ENCODE results near the gene CEBPZOS.
"Not testable (repeated sequence)": the region's sequence is repeated elsewhere in the genome, so short reads cannot be mapped to it uniquely, and the experiment has no call there.

CEBPZOS gene

GRCh38 chr2:37191747-37192146 lies 4.5 kb upstream of the CEBPZOS start:
- no peak for DNase-seq

- DNase-seq, result no peak
These were observed 3.7 kb upstream of the CEBPZOS start for GRCh38 chr2:37192551-37192950.

- DNase-seq, result not testable (repeated sequence)
These were observed 405 bp upstream of the CEBPZOS start for GRCh38 chr2:37195862-37196319.

GRCh38 chr2:37198681-37199065 lies 2.4 kb downstream of the CEBPZOS start:
- no peak for DNase-seq

- no peak for DNase-seq
These were observed 4.9 kb downstream of the CEBPZOS start for GRCh38 chr2:37201208-37201607.

DNA sequence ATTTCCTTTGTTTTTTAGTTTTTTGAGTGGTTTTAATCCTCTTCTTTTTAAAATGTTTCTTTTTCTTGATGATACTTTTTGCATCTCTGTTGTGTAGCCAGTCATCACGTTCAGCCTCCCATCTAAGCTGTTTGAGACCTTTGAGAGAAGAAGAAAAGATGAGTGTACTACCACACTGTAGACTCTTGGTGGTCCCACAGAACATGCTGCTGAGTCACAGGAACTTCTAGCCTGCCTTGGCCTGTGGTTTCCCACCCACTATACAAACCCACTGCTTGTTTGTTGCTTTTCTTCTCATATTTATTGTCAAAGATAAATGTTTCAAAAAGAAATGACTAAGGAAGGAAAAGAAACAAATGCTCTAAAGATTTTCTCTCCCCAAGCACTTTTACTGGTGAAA lies 5.5 kb downstream of the CEBPZOS start:
- no peak for DNase-seq

GRCh38 chr2:37203708-37204107 lies 7.4 kb downstream of the CEBPZOS start:
- DNase-seq, result no peak

GRCh38 chr2:37205071-37205661 lies 8.9 kb downstream of the CEBPZOS start:
- DNase-seq, result not testable (repeated sequence)

GRCh38 chr2:37205689-37206341 lies 9.5 kb downstream of the CEBPZOS start:
- DNase-seq, result no peak

GRCh38 chr2:37206760-37207159 lies 10.5 kb downstream of the CEBPZOS start:
- DNase-seq, result not testable (repeated sequence)

- DNase-seq, result no peak
These were observed 14.9 kb downstream of the CEBPZOS start for GRCh38 chr2:37211212-37211611.

DNA sequence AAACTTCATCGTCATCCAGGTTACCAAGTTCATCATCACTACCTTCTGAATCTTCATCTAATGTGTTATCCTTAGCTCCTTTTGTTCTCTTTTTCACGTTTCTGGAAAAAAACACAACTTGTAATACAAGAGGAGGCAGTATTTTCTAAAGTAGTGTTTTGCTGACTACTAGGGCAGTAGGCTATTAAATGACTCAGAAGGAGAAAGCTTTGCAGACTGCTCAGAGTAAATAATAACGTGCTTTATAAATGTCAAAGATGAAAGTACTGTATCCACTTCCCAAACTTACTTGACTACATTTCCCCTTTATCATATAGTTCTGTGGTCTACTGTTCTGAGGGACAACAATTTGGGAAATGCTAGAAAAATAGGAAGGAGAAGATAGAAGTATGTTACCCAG lies 15.6 kb downstream of the CEBPZOS start:
- DNase-seq, result no peak

GRCh38 chr2:37215250-37215649 lies 19.0 kb downstream of the CEBPZOS start:
- no peak for DNase-seq

DNA sequence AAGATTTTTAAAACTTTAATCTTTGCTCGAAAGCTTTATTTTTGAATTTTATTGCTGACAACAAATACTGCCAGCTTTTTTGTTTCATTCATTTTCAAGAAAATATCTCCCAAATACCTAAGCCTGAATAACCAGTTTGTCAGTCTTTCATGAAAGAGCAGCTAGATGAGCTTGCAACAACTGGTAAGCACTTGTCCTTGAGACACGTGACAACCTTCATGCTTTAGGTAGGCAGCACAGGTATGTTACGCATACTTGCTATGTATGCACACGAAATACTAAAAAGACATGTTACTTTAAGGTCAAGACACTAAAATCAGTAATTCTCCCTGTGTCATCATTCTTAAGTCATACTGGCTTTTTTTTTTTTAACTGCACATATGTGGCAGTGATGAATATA lies 22.8 kb downstream of the CEBPZOS start:
- no peak for DNase-seq

- DNase-seq, result no peak
These were observed 26.8 kb downstream of the CEBPZOS start for GRCh38 chr2:37223131-37223530.

DNA sequence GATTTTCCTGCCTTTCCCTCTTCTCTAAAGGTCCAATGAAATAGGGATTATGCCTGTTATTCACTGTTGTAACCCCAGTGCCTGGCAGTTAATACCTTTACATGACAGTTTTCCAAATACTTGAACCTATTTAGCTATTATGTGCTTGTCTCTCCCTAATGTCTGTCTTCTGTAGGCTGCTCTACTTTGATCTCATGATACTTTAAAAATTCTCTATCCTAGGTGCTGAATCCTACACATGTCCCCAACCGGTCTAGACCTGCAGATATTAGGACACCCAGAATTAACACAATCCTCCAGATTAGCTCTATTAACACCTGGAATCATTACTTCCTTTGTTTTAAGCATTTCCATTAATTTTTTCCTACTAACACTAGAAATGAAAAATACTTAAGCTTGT lies 27.8 kb downstream of the CEBPZOS start:
- no peak for DNase-seq

DNA sequence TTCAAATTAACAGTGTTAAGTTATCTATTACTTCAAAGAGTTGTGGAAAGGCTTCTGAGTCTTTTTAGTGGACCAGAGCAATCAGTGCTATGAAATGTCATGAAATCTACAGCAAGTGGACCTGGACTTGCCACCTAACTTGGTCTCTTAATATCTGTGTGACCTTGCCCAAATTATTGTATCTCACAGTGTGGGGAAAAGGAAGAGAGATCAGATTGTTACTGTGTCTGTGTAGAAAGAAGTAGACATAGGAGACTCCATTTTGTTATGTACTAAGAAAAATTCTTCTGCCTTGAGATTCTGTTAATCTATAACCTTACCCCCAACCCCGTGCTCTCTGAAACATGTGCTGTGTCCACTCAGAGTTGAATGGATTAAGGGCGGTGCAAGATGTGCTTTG lies 28.8 kb downstream of the CEBPZOS start:
- not testable (repeated sequence) for DNase-seq

- no peak for DNase-seq
These were observed 30.6 kb downstream of the CEBPZOS start for GRCh38 chr2:37226863-37227262.

- DNase-seq, result no peak
These were observed 32.5 kb downstream of the CEBPZOS start for GRCh38 chr2:37228788-37229187.

DNA sequence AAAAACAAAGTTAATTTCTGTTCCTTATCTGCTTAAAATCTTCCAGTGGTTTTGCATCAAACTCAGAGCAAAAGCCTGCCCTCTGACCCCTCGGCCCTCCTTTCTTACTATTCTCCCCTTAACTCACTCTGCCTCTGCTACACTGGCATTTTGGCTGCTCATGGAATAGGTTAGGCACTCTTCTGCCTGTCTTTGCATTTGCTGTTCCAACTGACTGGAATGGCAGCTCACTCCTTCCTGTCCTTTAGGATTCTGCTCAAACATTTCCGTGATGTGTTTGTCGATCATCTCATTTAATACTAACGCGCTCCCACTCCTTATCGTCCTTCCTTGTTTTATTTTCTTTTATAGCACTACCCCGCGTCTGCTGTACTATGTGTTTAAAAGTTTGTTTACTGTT lies 34.3 kb downstream of the CEBPZOS start:
- DNase-seq, result no peak

- peak; percentile 86 for DNase-seq
These were observed 35.2 kb downstream of the CEBPZOS start, which contains the start of the genes CEBPZ and NDUFAF7 for GRCh38 chr2:37231241-37232130. CEBPZ (minus strand) TSS chr2:37231596; CDS start chr2:37231567, 29 bp downstream. NDUFAF7 (plus strand) TSS chr2:37231658; CDS start chr2:37231706, 48 bp downstream.

DNA sequence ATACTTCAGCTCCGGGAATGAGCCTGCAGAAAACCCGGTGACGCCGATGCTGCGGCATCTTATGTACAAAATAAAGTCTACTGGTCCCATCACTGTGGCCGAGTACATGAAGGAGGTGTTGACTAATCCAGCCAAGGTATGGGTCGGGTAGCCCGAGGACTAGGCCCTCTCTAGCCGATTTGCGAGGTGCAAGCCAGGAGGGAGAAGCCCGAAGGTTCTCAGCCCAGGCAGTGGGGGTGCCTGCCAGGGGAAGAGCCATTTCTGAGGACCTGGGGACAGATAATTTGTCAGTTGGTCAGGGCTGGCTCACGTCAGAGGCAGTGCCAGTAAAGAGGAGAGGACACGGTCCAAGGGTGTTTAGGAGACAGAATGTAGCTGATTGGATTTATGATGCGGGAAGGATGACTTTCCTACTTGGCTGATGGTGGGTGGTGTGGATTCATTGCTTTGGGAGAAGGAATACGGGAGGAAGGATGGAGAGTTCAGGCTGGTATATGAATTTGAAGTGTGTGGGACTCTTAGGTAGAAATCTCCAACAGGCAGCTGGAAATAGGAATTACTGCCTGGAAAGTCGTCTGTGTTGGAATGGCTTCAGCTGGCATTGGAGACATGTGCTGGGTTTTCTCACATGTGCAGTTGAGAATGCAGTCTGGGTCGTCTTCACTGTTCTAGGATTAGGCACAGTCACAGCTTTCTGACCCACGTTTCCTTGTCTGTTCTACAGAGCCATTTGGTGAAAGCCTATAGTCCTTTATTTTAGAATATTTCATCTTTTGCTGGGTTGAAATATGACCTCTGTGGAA lies 36.0 kb downstream of the CEBPZOS start:
- DNase-seq, result no peak

DNA sequence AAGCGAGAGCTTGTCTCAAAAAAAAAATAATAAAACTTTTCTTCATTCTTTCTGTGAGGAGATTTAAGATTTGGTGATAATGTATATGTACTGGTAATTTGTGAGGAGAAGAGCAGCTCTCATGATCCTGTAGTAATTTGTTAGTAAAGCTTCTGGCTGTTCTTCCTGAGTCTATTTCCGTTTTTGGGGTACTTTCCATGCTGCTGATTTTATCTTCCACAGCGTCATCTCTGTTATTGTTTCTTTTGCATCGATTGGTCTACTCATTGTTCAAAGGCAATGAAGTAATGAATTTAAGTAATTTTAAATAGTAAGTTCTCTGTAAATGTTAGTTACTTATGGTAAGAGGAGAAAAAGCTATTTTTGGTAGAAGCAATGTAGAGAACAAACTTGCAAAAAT lies 47.1 kb downstream of the CEBPZOS start:
- no peak for DNase-seq
